Heart left ventricle (tissue), 13 donors: ENCODE results near the gene ARMS2.

Source experiments
- POLR2A ChIP-seq, 2 donors: fragments of 450-650 bp; IDR thresholded peaks; one replicate each; pipeline ENCODE4 v1.6.1; 2017; ENCODE audit warnings: antibody characterized with exemption in 2 of 2, mild to moderate bottlenecking in 2 of 2, moderate library complexity in 2 of 2
- TF ChIP-seq, protein P1 (sequence below), 12 donors: fragments of 200-600 bp; sonication (generic) in 4 of 12; IDR thresholded peaks; one replicate each; pipeline versions ENCODE4 v1.5.0 to v1.8.0; 2018 to 2022; ENCODE audit warnings: antibody characterized with exemption in 12 of 12, mild to moderate bottlenecking in 5 of 12
- donor health status: ischemic (EF 13 %, LVEDD 7.1; RV severe dilation, severe dysfunction).
- donor health status: DM: no; HTN: yes; CAD: no.
- donor health status: DM: no; HTN: no; CAD: no.
- donor health status: ischemic (EF 25% LVEDD 6.9; RV normal size, moderate dysfunction).
- donor health status: ischemic (EF 25% LVEDD 5.7; RV mildly dilated, moderate dysfunction).
- donor health status: ischemic (EF 35%, LVEDD 5.7; RV mildly dilated, moderate dysfunction).
- donor health status: nonischemic (EF 11% LVEDD 7.7; RV severe dilation, severe dysfunction).
- donor health status: DM: yes; HTN: yes; CAD: no.
- donor health status: PGD.
- donor health status: ischemic (EF 29% LVEDD 5.4; RV normal size, mild dysfunction).
- donor health status: nonischemic (EF 23%, LVEDD 6.1; RV moderate dilation, normal function).

DNA sequence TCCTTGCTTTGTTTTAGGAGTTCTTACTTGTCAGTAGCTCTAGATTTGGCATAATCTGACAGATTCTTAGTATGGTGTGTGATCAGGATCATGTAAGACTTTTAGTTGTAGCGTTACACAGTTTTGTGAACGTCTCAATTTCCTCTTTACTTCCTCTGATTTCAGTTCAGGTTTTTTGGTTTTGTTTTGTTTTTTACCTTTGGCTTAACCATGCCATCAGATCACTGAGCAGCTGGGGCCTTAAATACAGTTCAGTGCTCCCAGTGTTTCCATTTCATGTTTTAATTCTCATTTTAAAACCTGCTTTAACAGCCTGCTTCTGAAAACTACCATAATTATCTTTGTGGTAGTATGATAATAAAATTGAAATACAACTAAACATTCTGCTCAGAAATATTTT, 27.2 kb upstream of the ARMS2 start:
- TF ChIP-seq, protein P1, sequence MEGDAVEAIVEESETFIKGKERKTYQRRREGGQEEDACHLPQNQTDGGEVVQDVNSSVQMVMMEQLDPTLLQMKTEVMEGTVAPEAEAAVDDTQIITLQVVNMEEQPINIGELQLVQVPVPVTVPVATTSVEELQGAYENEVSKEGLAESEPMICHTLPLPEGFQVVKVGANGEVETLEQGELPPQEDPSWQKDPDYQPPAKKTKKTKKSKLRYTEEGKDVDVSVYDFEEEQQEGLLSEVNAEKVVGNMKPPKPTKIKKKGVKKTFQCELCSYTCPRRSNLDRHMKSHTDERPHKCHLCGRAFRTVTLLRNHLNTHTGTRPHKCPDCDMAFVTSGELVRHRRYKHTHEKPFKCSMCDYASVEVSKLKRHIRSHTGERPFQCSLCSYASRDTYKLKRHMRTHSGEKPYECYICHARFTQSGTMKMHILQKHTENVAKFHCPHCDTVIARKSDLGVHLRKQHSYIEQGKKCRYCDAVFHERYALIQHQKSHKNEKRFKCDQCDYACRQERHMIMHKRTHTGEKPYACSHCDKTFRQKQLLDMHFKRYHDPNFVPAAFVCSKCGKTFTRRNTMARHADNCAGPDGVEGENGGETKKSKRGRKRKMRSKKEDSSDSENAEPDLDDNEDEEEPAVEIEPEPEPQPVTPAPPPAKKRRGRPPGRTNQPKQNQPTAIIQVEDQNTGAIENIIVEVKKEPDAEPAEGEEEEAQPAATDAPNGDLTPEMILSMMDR (IDR thresholded peaks at IDR 0.05) = no peak
- TF ChIP-seq POLR2A (IDR thresholded peaks at IDR 0.05) = no peak
